Hematopoietic multipotent progenitor cell treated with erythropoietin and hydrocortisone succinate and interleukin-3 and kit ligand, for 15 days (in vitro differentiated cells): Measurements from ENCODE around the gene PEX6.
"Not testable (repeated sequence)": the region's sequence is repeated elsewhere in the genome, so short reads cannot be mapped to it uniquely, and the experiment has no call there.

Source experiments
- DNase-seq: peaks from one replicate; pipeline ENCODE4 v3.0.0-alpha.2; 2015; ENCODE audit warnings: low spot score

The PEX6 gene

GRCh38 chr6:42966571-42966970 is 12.4 kb downstream of the PEX6 start:
- no peak for DNase-seq

GRCh38 chr6:42963855-42964605 is 15.0 kb downstream of the PEX6 start:
- DNase-seq: peak; percentile 55

GRCh38 chr6:42963179-42963854 is 15.7 kb downstream of the PEX6 start:
- no peak for DNase-seq

GRCh38 chr6:42962502-42963178 is 16.3 kb downstream of the PEX6 start:
- DNase-seq: no peak

- DNase-seq: no peak
These were observed 16.9 kb downstream of the PEX6 start for GRCh38 chr6:42962096-42962495.

GRCh38 chr6:42961020-42961470 is 17.9 kb downstream of the PEX6 start:
- no peak for DNase-seq

- no peak for DNase-seq
These were observed 18.6 kb downstream of the PEX6 start, which contains the start of gene GNMT for GRCh38 chr6:42960243-42961019. TSS of gene GNMT (plus strand) at chr6:42960754. CDS start at chr6:42960768, 14 bp downstream.

GRCh38 chr6:42959917-42960242 is 19.1 kb downstream of the PEX6 start:
- DNase-seq: no peak

GRCh38 chr6:42958125-42958524 is 20.9 kb downstream of the PEX6 start:
- peak; percentile 20 for DNase-seq

- DNase-seq: not testable (repeated sequence)
These were observed 24.6 kb downstream of the PEX6 start for GRCh38 chr6:42954405-42954804.

GRCh38 chr6:42952389-42952788 is 26.6 kb downstream of the PEX6 start:
- no peak for DNase-seq

GRCh38 chr6:42947950-42948349 is 31.0 kb downstream of the PEX6 start:
- no peak for DNase-seq

GRCh38 chr6:42942444-42942843 is 36.5 kb downstream of the PEX6 start:
- DNase-seq: no peak

GRCh38 chr6:42941356-42941755 is 37.6 kb downstream of the PEX6 start:
- DNase-seq: not testable (repeated sequence)

- DNase-seq: no peak
These were observed 38.4 kb downstream of the PEX6 start for GRCh38 chr6:42940493-42941045.

GRCh38 chr6:42939810-42940167 is 39.2 kb downstream of the PEX6 start:
- DNase-seq: no peak

- DNase-seq: no peak
These were observed 39.8 kb downstream of the PEX6 start for GRCh38 chr6:42938987-42939809.

GRCh38 chr6:42938428-42938796 is 40.6 kb downstream of the PEX6 start:
- DNase-seq: no peak

- DNase-seq: no peak
These were observed 41.2 kb downstream of the PEX6 start for GRCh38 chr6:42937548-42938427.

- no peak for DNase-seq
These were observed 42.6 kb downstream of the PEX6 start for GRCh38 chr6:42936398-42936797.
